Liver (tissue), 9 donors: ENCODE measurements around the gene PIRT. TPM values are rescaled to one million over a fixed set of nuclear protein-coding genes. Genes with fewer than 3 reads are reported as not detected.

Experiments
- DNase-seq: peaks from one replicate; pipeline ENCODE4 v3.0.0-alpha.2; 2017; ENCODE audit warnings: low spot score
- H3K27ac ChIP-seq, 2 donors: one replicate each; pipeline ENCODE4 v1.7.0; 2013; ENCODE audit warnings: inconsistent platforms in 2 of 2, low read length in 2 of 2, control low read depth in 1 of 2, low read depth in 1 of 2, mild to moderate bottlenecking in 1 of 2
- H3K27me3 ChIP-seq, 4 donors: one replicate each; pipeline versions ENCODE4 v1.6.1 to v1.7.0; 2013; ENCODE audit warnings: low read length in 3 of 4, inconsistent platforms in 1 of 4, mild to moderate bottlenecking in 1 of 4, moderate library complexity in 1 of 4; ENCODE audit not compliant: control insufficient read depth in 4 of 4, insufficient read depth in 4 of 4
- H3K36me3 ChIP-seq, 4 donors: one replicate each; pipeline versions ENCODE4 v1.6.1 to v1.7.0; 2013; ENCODE audit warnings: low read length in 3 of 4, mild to moderate bottlenecking in 3 of 4, low read depth in 1 of 4, moderate library complexity in 1 of 4; ENCODE audit not compliant: control insufficient read depth in 4 of 4, insufficient read depth in 3 of 4
- H3K4me1 ChIP-seq, 4 donors: one replicate each; pipeline versions ENCODE4 v1.6.1 to v1.7.0; 2013; ENCODE audit warnings: low read length in 3 of 4, mild to moderate bottlenecking in 3 of 4, moderate library complexity in 1 of 4; ENCODE audit not compliant: control insufficient read depth in 4 of 4, insufficient read depth in 4 of 4
- H3K4me3 ChIP-seq, 3 donors: one replicate each; pipeline versions ENCODE4 v1.6.1 to v1.7.0; 2013; ENCODE audit warnings: low read length in 3 of 3, control low read depth in 1 of 3, low read depth in 1 of 3, mild to moderate bottlenecking in 1 of 3
- H3K9ac ChIP-seq, 2 donors: one replicate each; pipeline ENCODE4 v1.7.0; 2013; ENCODE audit warnings: low read length in 2 of 2, mild to moderate bottlenecking in 2 of 2, moderate library complexity in 2 of 2, control low read depth in 1 of 2, low read depth in 1 of 2
- H3K9me3 ChIP-seq, 4 donors: one replicate each; pipeline versions ENCODE4 v1.6.1 to v1.7.0; 2013; ENCODE audit warnings: low read length in 3 of 4; ENCODE audit not compliant: control insufficient read depth in 4 of 4
- CTCF ChIP-seq: fragments of 150-350 bp; IDR thresholded peaks from 2 replicates; pipeline ENCODE4 v1.5.1; 2017; ENCODE audit warnings: improper control_type of control experiment, low read depth, low read length; ENCODE audit not compliant: missing input control
- EGR1 ChIP-seq, 2 donors: IDR thresholded peaks; 2 replicates each; pipeline ENCODE4 v1.6.1; 2016 to 2018; ENCODE audit warnings: antibody characterized with exemption in 2 of 2, low read depth in 2 of 2
- FOXA1 ChIP-seq: IDR thresholded peaks from 2 replicates; pipeline ENCODE4 v1.6.1; 2016; ENCODE audit warnings: antibody characterized with exemption
- FOXA2 ChIP-seq: IDR thresholded peaks from 2 replicates; pipeline ENCODE4 v1.6.1; 2016; ENCODE audit warnings: antibody characterized with exemption
- GABPA ChIP-seq, 2 donors: IDR thresholded peaks in 1 of 2; conservative IDR thresholded peaks in 1 of 2; 2 replicates each; pipeline ENCODE4 v1.6.1; 2016; ENCODE audit warnings: antibody characterized with exemption in 2 of 2, mild to moderate bottlenecking in 1 of 2, moderate library complexity in 1 of 2
- HNF4A ChIP-seq, 2 donors: conservative IDR thresholded peaks; 2 replicates each; pipeline ENCODE4 v1.6.1; 2016; ENCODE audit warnings: antibody characterized with exemption in 2 of 2, mild to moderate bottlenecking in 2 of 2
- JUND ChIP-seq, 2 donors: IDR thresholded peaks; 2 replicates each; pipeline ENCODE4 v1.6.1; 2016; ENCODE audit warnings: antibody characterized with exemption in 2 of 2
- MAX ChIP-seq: IDR thresholded peaks from 2 replicates; pipeline ENCODE4 v1.6.1; 2016; ENCODE audit warnings: antibody characterized with exemption
- RAD21 ChIP-seq, 2 donors: IDR thresholded peaks; 2 replicates each; pipeline ENCODE4 v1.6.1; 2016; ENCODE audit warnings: antibody characterized with exemption in 2 of 2, mild to moderate bottlenecking in 2 of 2
- REST ChIP-seq: IDR thresholded peaks from 2 replicates; pipeline ENCODE4 v1.6.1; 2016; ENCODE audit warnings: antibody characterized with exemption, mild to moderate bottlenecking
- RXRA ChIP-seq, 2 donors: IDR thresholded peaks; 2 replicates each; pipeline ENCODE4 v1.6.1; 2017 to 2018; ENCODE audit warnings: antibody characterized with exemption in 2 of 2, mild to moderate bottlenecking in 1 of 2
- SP1 ChIP-seq: IDR thresholded peaks from 2 replicates; pipeline ENCODE4 v1.6.1; 2018; ENCODE audit warnings: antibody characterized with exemption, mild to moderate bottlenecking
- YY1 ChIP-seq: IDR thresholded peaks from 2 replicates; pipeline ENCODE4 v1.6.1; 2016; ENCODE audit warnings: antibody characterized with exemption, mild to moderate bottlenecking
- ZBTB33 ChIP-seq: IDR thresholded peaks from 2 replicates; pipeline ENCODE4 v1.6.1; 2016; ENCODE audit warnings: antibody characterized with exemption
- WGBS: extraction: QIAGEN DNeasy Blood & Tissue Kit; methylation state at CpG from one replicate; pipeline ENCODE4 v1.1.7; 2013; 5-methylcytosine and 5-hydroxymethylcytosine counted together
- polyA plus RNA-seq, 2 donors: library from polyadenylated mRNA; stranded (reverse) in 1 of 2; unstranded in 1 of 2; fragments of 200-250 nt in 1 of 2; fragments of >200 nt in 1 of 2; fragmentation: Nextera tagmentation in 1 of 2; extraction: Ambion mirVana in 1 of 2; gene quantifications; one replicate each; pipeline versions ENCODE4 v1.2.1 to v1.2.3, GENCODE V29; 2013 to 2015
- total RNA-seq, 2 donors: library from RNA; depleted of rRNA; stranded (reverse); fragments of >200 nt; gene quantifications; one replicate each; pipeline ENCODE4 v1.2.3, GENCODE V29; 2014
- donor health status: healthy.
- donor health status: healthy.
- donor health status: healthy.
- donor health status: healthy.
- donor health status: healthy.

Gene PIRT
- total and polyA plus RNA-seq, 4 donors = 0.18 TPM; not detected in 3

- DNase-seq = peak; percentile 40
- Histone ChIP-seq H3K9ac (no peak overlapping the region), H3K4me3 (no peak overlapping the region), H3K9me3 (no peaks in the 10 kb centered on the region), H3K27ac (no peak overlapping the region), H3K27me3 (no peaks in the 10 kb centered on the region), H3K4me1 (no peaks in the 10 kb centered on the region), H3K36me3 (no peaks in the 10 kb centered on the region)
- TF ChIP-seq MAX (no peak), YY1 (no peak), REST (peak; percentile 6), ZBTB33 (no peak), EGR1 (IDR thresholded peaks at IDR 0.05; ENCODE audit: low read depth in 2 of 2) (no peak), HNF4A (conservative IDR thresholded peaks at IDR 0.05) (no peak), FOXA2 (no peak), GABPA (IDR thresholded peaks at IDR 0.05 in 1 of 2, conservative IDR thresholded peaks at IDR 0.05 in 1 of 2) (no peak), RAD21 (IDR thresholded peaks at IDR 0.05) (peak; percentile 86 to 87), JUND (IDR thresholded peaks at IDR 0.05) (no peak), SP1 (no peak), FOXA1 (no peak), CTCF (peak; percentile 53), RXRA (IDR thresholded peaks at IDR 0.05) (no peak)
- WGBS = 4% methylated on average over 7 of the region's 7 CpGs
These were observed 38.2 kb upstream of the PIRT start for GRCh38 chr17:10875984-10876555.

- Histone ChIP-seq H3K27me3 (no peaks in the 10 kb centered on the region), H3K9ac (no peak overlapping the region), H3K27ac (no peak overlapping the region), H3K4me1 (no peaks in the 10 kb centered on the region), H3K9me3 (no peaks in the 10 kb centered on the region), H3K4me3 (no peak overlapping the region), H3K36me3 (no peaks in the 10 kb centered on the region)
- 34% methylated on average over 9 of the region's 9 CpGs for WGBS
- no peak for TF ChIP-seq HNF4A (conservative IDR thresholded peaks at IDR 0.05)
- TF ChIP-seq REST = peak; percentile 96
- peak; percentile 40 for DNase-seq
These were observed 37.6 kb upstream of the PIRT start for GRCh38 chr17:10875430-10875851.
